ENCODE data around the gene PRR18.

- TF ChIP-seq POLR2A (IDR thresholded peaks at IDR 0.05; ENCODE audit: borderline replicate concordance, extremely low read depth, insufficient read depth, insufficient read length), result no peak
- TF ChIP-seq YY1 (IDR thresholded peaks at IDR 0.05; ENCODE audit: extremely low read depth, insufficient replicate concordance, low read depth, low read length), result no peak
- TF ChIP-seq ELF1 (IDR thresholded peaks at IDR 0.05; ENCODE audit: borderline replicate concordance, low read depth), result no peak
- TF ChIP-seq CTCF (IDR thresholded peaks at IDR 0.05 in 2 of 3, conservative IDR thresholded peaks at IDR 0.05 in 1 of 3; ENCODE audit: borderline replicate concordance in 1 of 3, insufficient read depth in 1 of 3, low read depth in 2 of 3, low read length in 2 of 3), result no peak
These were observed 4.6 kb upstream of the PRR18 start for GRCh38 chr6:166312832-166313231.
